ENCODE data around the gene PCNT.

- TF ChIP-seq CTCF (IDR thresholded peaks at IDR 0.05) (peak in 1 of 5 experiments; percentile 41), POLR2A (IDR thresholded peaks at IDR 0.05) (no peak)
Observed at GRCh38 chr21:46323710-46324389, at the start of gene PCNT, which contains the start of gene C21orf58.

Measured in tibial nerve (tissue), 3 donors.